ENCODE measurements around the gene PSMA7. TPM values are rescaled to one million over a fixed set of nuclear protein-coding genes. Genes with fewer than 3 reads are reported as not detected.
"Not testable (repeated sequence)": the region's sequence is repeated elsewhere in the genome, so short reads cannot be mapped to it uniquely, and the experiment has no call there.

Gene PSMA7
- total RNA-seq, 1 donor from 2014 or later = 301 TPM

- Histone ChIP-seq H3K4me1 (peaks cover 0 to 16% of the 10 kb centered on the region in 2 donors), H3K27me3 (no peaks in the 10 kb centered on the region), H3K9me3 (peaks cover 13 to 15% of the 10 kb centered on the region in 2 donors), H3K36me3 (no peaks in the 10 kb centered on the region), H3K4me3 (no peak overlapping the region), H3K27ac (no peak overlapping the region)
- no peak for DNase-seq (ENCODE audit: low spot score in 2 of 2)
- intact Hi-C loops (cut with DNase I) = no loop called here
- no peak for TF ChIP-seq CTCF (IDR thresholded peaks at IDR 0.05)
Observed at GRCh38 chr20:62116558-62117361, 26.4 kb downstream of the PSMA7 start.

GRCh38 chr20:62115800-62116407 is 27.3 kb downstream of the PSMA7 start:
- H3K36me3 ChIP-seq; H3K27me3 ChIP-seq; intact Hi-C loops (cut with DNase I); DNase-seq (ENCODE audit: low spot score in 2 of 2); H3K4me3 ChIP-seq; H3K27ac ChIP-seq: not testable (repeated sequence)
- Histone ChIP-seq H3K4me1 (peaks cover 0 to 14% of the 10 kb centered on the region in 2 donors), H3K9me3 (peaks cover 13 to 22% of the 10 kb centered on the region in 2 donors)

- Histone ChIP-seq H3K27me3 (no peaks in the 10 kb centered on the region), H3K4me1 (peaks cover 0 to 4% of the 10 kb centered on the region in 2 donors), H3K4me3 (no peak overlapping the region), H3K9me3 (peaks cover 20 to 29% of the 10 kb centered on the region in 2 donors), H3K36me3 (no peaks in the 10 kb centered on the region), H3K27ac (no peak overlapping the region)
- no peak for TF ChIP-seq CTCF (IDR thresholded peaks at IDR 0.05)
- intact Hi-C loops (cut with DNase I) = no loop called here
- no peak for DNase-seq (ENCODE audit: low spot score in 2 of 2)
Observed at GRCh38 chr20:62114894-62115293, 28.3 kb downstream of the PSMA7 start.

GRCh38 chr20:62112368-62112767 is 30.8 kb downstream of the PSMA7 start:
- Histone ChIP-seq H3K36me3 (no peaks in the 10 kb centered on the region), H3K4me1 (no peaks in the 10 kb centered on the region), H3K27me3 (no peaks in the 10 kb centered on the region), H3K27ac (no peak overlapping the region), H3K9me3 (peaks cover 44 to 54% of the 10 kb centered on the region in 2 donors), H3K4me3 (no peak overlapping the region)
- DNase-seq (ENCODE audit: low spot score in 2 of 2) = no peak
- intact Hi-C loops (cut with DNase I) = no loop called here
- TF ChIP-seq CTCF (IDR thresholded peaks at IDR 0.05) = no peak

GRCh38 chr20:62111148-62111547 is 32.0 kb downstream of the PSMA7 start:
- no peak for TF ChIP-seq CTCF (IDR thresholded peaks at IDR 0.05)
- Histone ChIP-seq H3K4me1 (no peaks in the 10 kb centered on the region), H3K27ac (no peak overlapping the region), H3K9me3 (peaks cover 50 to 65% of the 10 kb centered on the region in 2 donors), H3K36me3 (no peaks in the 10 kb centered on the region), H3K27me3 (no peaks in the 10 kb centered on the region), H3K4me3 (no peak overlapping the region)
- intact Hi-C loops (cut with DNase I) = no loop called here
- no peak for DNase-seq (ENCODE audit: low spot score in 2 of 2)

- Histone ChIP-seq H3K4me3 (no peak overlapping the region), H3K27ac (no peak overlapping the region), H3K36me3 (no peaks in the 10 kb centered on the region), H3K27me3 (no peaks in the 10 kb centered on the region), H3K9me3 (peaks cover 45 to 46% of the 10 kb centered on the region in 2 donors), H3K4me1 (no peaks in the 10 kb centered on the region)
- no peak for TF ChIP-seq CTCF (IDR thresholded peaks at IDR 0.05)
- DNase-seq (ENCODE audit: low spot score in 2 of 2) = no peak
- intact Hi-C loops (cut with DNase I) = no loop called here
Observed at GRCh38 chr20:62105592-62105991, 37.6 kb downstream of the PSMA7 start.

All from ascending aorta (tissue), 2 donors.